ENCODE measurements around the gene ADAMTS6.
A peak's percentile ranks its signal among the peaks of the same experiment; 100 is the strongest.

The ADAMTS6 gene

DNA sequence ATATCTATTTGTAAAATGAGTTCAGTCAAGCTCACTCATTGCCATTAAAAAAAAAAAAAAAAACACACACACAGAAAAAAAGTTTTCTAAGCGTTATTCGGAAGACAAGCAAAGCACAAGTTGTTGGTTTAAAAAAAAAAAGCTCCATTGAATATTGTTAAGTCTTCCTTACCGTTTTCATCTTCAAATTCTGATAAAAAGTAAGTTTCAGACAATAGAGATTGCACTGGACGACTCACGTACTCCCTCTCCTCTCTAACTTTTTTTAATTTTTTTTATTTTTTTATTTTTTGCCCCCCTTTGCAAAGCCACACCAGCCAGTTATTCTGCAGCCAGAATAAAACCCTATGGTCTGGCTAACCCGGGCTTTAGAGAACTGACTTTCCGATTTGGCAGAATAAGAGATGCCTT, 544 bp downstream of the ADAMTS6 start:
- TF ChIP-seq POLR2A (IDR thresholded peaks at IDR 0.05; ENCODE audit: low read length) (no peak), GATA1 (IDR thresholded peaks at IDR 0.05; ENCODE audit: low read depth, low read length) (no peak)
- DNase-seq: peak; percentile 38 to 41

DNA sequence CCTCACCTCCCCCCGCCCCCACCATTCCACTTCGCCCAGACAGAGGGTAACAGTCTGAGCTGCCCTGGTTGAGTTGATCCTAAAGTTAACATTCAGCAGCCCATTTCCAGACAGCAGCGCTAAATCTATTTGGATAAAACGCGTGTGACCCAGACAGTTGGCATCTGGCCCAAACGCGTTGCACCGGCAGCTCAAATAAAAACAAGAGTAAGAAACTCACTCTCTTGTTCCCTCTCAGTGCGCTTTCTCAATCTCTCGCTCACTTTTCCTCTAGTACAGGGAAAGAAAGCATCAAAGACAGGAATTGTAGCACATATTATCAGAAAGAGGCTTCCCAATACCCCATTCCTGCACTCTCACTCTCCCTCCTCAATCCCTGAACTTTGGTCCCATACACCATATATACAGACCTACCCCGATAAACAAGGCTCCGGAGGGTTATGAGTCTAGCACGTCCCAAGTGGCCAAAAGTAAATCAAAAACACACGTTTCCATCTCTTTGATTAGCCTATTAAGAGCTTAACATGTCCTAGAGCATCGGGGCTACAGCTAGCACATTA, 1.3 kb downstream of the ADAMTS6 start:
- TF ChIP-seq GATA1 (IDR thresholded peaks at IDR 0.05; ENCODE audit: low read depth, low read length) (no peak), POLR2A (IDR thresholded peaks at IDR 0.05; ENCODE audit: low read length) (no peak)

DNA sequence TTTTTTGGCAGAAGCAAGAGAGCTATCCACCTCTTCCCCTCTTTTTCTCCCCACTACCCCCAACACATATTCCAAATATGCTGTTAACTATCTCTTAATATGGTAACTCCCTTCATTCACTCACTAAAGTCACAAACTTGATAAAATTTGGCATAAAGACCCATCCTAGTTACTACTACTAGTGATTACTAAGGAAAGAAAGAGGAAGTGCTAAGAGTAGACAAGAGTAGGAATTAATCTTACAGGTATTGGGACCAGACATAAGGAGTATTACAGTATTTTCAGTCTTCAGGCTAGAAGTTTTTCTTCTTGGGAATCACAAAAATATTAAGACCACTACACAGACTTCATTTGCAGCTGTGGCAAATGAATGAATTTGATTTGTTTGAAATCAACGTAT, 2.2 kb downstream of the ADAMTS6 start:
- no peak for DNase-seq
- TF ChIP-seq POLR2A (IDR thresholded peaks at IDR 0.05; ENCODE audit: low read length) (no peak), GATA1 (IDR thresholded peaks at IDR 0.05; ENCODE audit: low read depth, low read length) (no peak)

More for the DNA sequence above, 1.3 kb downstream of the ADAMTS6 start:
- DNase-seq: peak; percentile 74 to 83

DNA sequence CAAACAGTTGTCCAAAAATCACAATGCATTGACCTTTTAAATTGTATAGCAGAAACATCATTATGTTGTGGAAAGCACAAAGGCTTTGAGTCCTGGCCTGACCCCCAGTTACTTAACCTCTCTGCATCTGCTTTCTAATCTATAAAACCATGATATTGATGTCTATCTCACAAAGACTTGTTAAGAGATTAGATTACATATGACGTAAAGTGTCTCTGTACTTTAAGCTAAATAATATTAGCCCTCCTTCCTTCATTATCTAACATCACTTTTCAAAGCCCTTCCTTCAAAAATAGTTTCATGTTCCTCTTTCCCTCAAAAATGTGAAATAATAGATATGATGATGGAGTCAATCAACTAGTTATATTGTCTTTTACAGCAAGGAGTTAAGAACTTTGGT, 3.4 kb downstream of the ADAMTS6 start:
- no peak for DNase-seq
- TF ChIP-seq POLR2A (IDR thresholded peaks at IDR 0.05; ENCODE audit: low read length) (no peak), GATA1 (IDR thresholded peaks at IDR 0.05; ENCODE audit: low read depth, low read length) (no peak)

DNA sequence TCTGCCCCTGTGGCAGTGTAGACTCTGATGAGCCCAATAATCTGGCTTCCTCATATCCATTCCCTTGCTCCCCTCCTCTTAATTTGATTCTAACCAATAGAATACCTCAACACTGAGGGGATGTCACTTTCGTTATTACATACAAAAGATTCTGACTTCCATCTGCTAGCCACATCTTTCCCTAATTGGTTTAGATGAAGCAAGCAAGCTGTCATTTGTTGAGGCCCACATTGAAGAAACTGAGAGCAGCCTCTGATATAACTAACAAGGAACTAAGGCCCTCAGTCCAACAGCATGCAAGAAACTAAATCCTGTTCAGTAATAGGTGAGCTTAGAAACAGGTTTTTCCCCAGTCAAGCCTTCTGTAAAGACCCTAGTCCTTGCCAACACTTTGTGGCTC, 5.8 kb downstream of the ADAMTS6 start:
- TF ChIP-seq GATA1 (IDR thresholded peaks at IDR 0.05; ENCODE audit: low read depth, low read length) (no peak), POLR2A (IDR thresholded peaks at IDR 0.05; ENCODE audit: low read length) (no peak)

DNA sequence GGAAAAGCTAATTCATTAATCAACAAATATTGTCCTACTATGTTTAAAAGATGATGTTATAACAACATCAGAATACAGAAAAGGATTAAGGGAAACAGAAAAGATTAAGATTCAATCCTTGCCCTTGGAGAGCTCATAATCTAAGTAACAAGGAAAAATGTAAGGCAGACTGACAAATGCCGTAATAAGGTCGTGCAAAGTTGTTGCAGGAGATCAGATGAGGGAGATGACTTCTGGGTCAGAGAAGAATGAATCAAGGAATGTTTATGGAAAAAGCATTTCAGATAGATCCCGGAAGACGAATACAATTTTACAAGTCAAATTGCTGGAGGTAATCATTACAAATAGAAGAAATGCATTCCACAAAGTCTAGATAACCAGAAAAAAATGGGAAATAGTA, 6.4 kb downstream of the ADAMTS6 start:
- no peak for TF ChIP-seq GATA1 (IDR thresholded peaks at IDR 0.05; ENCODE audit: low read depth, low read length)
- TF ChIP-seq POLR2A (IDR thresholded peaks at IDR 0.05; ENCODE audit: low read length): no peak
- DNase-seq: no peak

More for the DNA sequence above, 5.8 kb downstream of the ADAMTS6 start:
- DNase-seq: no peak

DNA sequence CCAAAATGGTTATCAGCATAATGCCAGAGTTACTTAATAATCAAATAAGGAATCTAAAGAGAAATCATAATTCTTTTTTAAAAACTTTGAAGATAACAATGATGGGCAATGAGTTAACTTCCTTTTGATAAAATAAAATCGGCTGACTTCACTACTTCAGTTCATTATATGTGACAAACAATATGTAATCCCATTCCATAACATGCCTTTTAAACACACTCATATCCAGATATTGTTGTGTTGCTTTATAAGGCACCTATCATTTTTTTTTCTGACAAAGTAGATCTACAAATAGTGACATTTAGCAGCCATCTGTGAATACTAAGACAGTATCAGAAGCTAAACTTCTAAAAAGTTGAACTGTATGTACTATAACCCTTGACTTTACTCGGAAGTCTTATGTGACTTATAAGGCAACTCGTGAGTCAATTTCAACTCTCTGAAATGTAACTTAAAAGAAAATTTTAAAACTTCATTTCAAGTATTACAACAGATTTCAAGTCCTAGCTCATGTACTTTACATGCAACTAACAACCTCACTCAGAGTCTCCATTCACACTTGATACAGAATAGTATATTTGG, 7.5 kb downstream of the ADAMTS6 start:
- no peak for DNase-seq
- no peak for TF ChIP-seq POLR2A (IDR thresholded peaks at IDR 0.05; ENCODE audit: low read length)
- TF ChIP-seq GATA1 (IDR thresholded peaks at IDR 0.05; ENCODE audit: low read depth, low read length): no peak

DNA sequence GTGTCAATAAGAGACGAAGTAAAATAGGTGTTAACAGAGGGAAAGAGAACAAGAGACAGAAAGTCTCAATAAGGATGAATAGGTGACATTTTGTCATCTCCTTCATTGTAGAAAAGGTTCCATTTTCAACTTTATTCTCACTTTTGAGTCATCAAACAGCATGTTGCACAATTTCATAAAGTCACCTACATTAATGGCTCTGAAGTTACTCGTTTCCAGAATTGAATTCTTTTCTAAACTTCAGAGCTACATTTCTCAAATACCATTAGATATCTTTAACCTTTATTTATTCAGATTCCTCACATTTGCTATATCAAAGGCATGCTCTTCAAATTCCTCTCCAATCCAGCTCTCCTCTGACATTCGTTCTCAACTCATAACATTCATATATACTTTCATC, 13.1 kb downstream of the ADAMTS6 start:
- no peak for DNase-seq
- TF ChIP-seq GATA1 (IDR thresholded peaks at IDR 0.05; ENCODE audit: low read depth, low read length) (no peak), POLR2A (IDR thresholded peaks at IDR 0.05; ENCODE audit: low read length) (no peak)

DNA sequence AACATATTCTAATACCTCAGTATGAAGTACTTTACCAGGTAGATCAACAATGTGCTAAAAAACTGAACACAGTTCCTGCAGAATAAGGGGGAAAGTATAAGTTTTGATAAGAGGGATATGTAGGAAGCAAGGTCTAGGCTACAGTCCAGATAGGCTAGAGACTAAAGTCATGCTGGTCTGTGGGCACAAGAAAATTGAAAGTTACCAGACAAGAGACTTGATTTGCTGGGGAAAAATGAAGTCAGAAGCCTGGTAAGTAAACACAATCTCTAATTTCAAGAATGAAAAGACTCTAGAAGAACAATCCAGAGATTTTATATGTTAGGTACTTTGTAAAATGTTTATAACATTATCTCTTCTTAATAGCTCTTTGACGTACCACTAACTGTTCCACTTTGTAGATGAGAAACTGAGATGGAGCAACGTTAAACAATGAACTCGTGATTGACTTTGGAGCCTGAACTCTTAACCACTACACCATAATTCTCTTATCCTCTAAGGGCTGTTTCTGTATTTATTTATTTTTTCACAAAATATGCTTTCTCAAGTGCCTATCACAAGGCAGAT, 19.5 kb downstream of the ADAMTS6 start:
- TF ChIP-seq GATA1 (IDR thresholded peaks at IDR 0.05; ENCODE audit: low read depth, low read length): no peak
- no peak for TF ChIP-seq POLR2A (IDR thresholded peaks at IDR 0.05; ENCODE audit: low read length)
- DNase-seq: no peak

DNA sequence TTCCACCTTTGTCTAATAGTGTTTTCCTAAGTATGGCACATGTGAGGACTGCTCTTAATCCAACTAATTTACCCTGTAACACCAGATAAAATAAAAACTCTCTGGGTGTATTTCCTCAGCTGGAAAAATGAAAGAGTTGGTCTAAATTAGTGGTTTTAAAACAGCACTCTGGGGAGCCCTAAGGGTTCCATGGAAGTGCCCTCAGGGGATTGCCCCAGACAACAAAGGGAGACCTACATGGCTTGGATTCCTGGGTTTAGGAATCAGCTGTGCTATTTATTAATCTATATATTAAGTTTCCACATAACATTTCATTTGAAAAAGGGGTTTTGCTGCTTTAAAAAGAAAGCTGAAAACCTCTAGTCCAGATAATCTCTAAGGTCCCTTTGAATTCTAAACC, 20.2 kb downstream of the ADAMTS6 start:
- DNase-seq: no peak
- TF ChIP-seq GATA1 (IDR thresholded peaks at IDR 0.05; ENCODE audit: low read depth, low read length) (no peak), POLR2A (IDR thresholded peaks at IDR 0.05; ENCODE audit: low read length) (no peak)

DNA sequence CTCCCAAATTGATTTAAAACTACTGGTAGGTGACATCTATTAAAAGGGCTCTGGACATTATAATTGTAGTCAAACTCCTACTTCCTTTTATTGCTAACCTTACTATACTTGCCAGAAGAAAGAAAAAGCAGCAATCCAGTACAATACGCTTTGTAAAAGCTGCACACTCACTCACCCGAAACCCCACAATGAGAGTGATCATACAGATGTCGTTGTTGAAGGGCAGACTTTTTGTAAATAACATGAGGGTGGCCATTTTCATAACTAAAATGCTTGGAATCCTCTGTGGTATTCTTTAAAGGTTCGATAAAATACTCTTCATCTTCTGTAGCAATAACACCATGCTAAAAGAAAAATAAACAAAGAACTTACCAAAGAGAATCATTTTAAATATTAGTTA, 21.7 kb downstream of the ADAMTS6 start:
- TF ChIP-seq POLR2A (IDR thresholded peaks at IDR 0.05; ENCODE audit: low read length) (no peak), GATA1 (IDR thresholded peaks at IDR 0.05; ENCODE audit: low read depth, low read length) (no peak)
- no peak for DNase-seq

DNA sequence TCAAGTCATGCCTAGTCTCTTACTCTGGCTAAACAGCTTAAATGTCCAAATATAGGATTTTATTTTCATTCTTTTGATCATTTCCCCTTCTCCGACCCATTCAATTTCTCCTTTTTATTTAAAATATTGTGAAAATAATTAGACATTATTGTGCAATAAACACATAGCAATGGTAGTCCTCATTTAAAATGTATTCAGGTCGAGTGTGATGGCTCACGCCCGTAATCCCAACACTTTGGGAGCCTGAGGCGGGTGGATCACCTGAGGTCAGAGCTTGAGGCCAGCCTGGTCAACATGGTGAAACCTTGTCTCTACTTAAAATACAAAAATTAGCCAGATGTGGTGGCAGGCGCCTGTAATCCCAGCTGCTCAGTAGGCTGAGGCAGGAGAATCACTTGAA, 26.7 kb downstream of the ADAMTS6 start:
- no peak for DNase-seq
- no peak for TF ChIP-seq POLR2A (IDR thresholded peaks at IDR 0.05; ENCODE audit: low read length)
- TF ChIP-seq GATA1 (IDR thresholded peaks at IDR 0.05; ENCODE audit: low read depth, low read length): no peak

DNA sequence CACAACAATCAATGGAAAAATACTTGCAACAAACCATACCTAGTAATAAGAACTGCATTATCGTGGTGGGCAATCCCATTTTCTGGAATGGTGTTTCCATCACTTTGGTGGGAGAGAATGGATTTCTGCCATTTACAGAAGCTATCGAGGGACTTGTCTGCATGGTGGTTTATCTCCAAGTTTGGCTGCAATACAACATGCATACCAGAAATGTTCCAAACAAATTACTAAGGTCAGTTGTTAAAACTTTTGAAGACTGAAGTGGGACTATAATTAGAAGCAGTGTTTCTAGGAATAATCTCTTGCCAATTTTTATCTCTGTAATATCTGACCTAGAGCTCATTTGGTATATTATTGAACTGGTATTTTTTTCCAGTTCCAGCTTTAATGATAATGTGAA, 30.3 kb downstream of the ADAMTS6 start:
- DNase-seq: no peak
- no peak for TF ChIP-seq POLR2A (IDR thresholded peaks at IDR 0.05; ENCODE audit: low read length)
- no peak for TF ChIP-seq GATA1 (IDR thresholded peaks at IDR 0.05; ENCODE audit: low read depth, low read length)

DNA sequence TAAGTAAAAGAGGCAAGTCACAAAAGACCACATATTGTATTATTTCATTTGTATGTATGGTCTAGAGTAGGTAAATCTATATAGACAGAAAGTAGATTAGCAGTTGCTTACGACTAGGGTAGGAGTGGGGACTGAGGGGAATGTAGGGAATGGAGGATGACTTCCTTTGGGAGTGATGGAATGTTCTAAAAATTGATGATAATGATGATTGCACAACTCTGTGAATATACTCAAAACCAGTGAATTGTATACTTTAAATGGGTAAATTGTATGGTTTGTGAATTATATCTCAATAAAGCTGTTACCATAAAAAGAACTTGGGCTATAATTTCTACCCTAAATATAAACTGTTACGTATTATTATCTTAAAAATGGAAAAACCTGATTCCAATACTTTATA, 35.0 kb downstream of the ADAMTS6 start:
- DNase-seq: no peak
- TF ChIP-seq GATA1 (IDR thresholded peaks at IDR 0.05; ENCODE audit: low read depth, low read length): no peak
- TF ChIP-seq POLR2A (IDR thresholded peaks at IDR 0.05; ENCODE audit: low read length): no peak

DNA sequence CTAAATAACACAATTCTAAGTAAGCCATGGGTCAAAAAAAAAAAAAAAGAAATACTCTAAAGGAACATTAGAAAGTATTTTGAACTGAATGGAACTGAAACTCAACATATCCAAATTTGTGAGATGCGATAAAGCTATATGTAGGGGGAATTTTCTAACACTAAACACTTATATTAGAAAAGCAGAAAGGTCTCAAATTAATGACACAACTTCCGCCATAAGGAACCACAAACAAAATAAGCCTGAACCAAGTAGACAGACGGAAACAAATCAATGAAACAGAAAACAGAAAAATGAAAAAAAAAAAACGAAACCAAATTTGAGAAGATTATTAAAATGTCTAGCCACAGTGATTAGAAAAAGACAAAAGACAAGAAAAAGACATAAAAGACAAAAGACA, 39.9 kb downstream of the ADAMTS6 start:
- no peak for TF ChIP-seq GATA1 (IDR thresholded peaks at IDR 0.05; ENCODE audit: low read depth, low read length)
- no peak for TF ChIP-seq POLR2A (IDR thresholded peaks at IDR 0.05; ENCODE audit: low read length)
- DNase-seq: no peak
